Measurements from ENCODE around the gene DNAH12. TPM values are rescaled to one million over a fixed set of nuclear protein-coding genes. Genes with fewer than 3 reads are reported as not detected.
"Not testable (repeated sequence)": the region's sequence is repeated elsewhere in the genome, so short reads cannot be mapped to it uniquely, and the experiment has no call there.

DNAH12 gene
- polyA plus RNA-seq, 1 of the 3 experiments (the other 2 are of a cell fraction) = 0.03 TPM

GRCh38 chr3:57382933-57383332 is 161.2 kb downstream of the DNAH12 start:
- Histone ChIP-seq H3F3A (replicated peaks; ENCODE audit: insufficient read depth) (no peaks in the 10 kb centered on the region), H3K27ac (ENCODE audit: low read depth in 2 of 2, low read length in 1 of 2) (no peak overlapping the region), H3K9me3 (no peaks in the 10 kb centered on the region), H2AFZ (ENCODE audit: low read depth) (no peak overlapping the region), H4K20me1 (ENCODE audit: insufficient read depth) (no peaks in the 10 kb centered on the region), H3K27me3 (ENCODE audit: insufficient read depth) (no peaks in the 10 kb centered on the region), H3K36me3 (replicated peaks in 1 of 2; ENCODE audit: control insufficient read depth in 1 of 2, insufficient read depth in 2 of 2, low read length in 1 of 2) (no peaks in the 10 kb centered on the region), H3K4me3 (ENCODE audit: low read depth in 2 of 2, low read length in 1 of 2) (no peak overlapping the region), H3K4me1 (ENCODE audit: control insufficient read depth in 1 of 2, insufficient read depth in 2 of 2, low read depth in 1 of 2, low read length in 1 of 2) (no peaks in the 10 kb centered on the region), H3K9ac (no peak overlapping the region), H3K79me2 (ENCODE audit: insufficient read depth) (no peaks in the 10 kb centered on the region), H3K4me2 (no peak overlapping the region), H3K9me2 (no peaks in the 10 kb centered on the region)
- ChIA-PET CTCF (no interaction called here), POLR2A (no interaction called here)
- no peak for DNase-seq
- no peak for TF ChIP-seq NFIC (IDR thresholded peaks at IDR 0.05; ENCODE audit: borderline replicate concordance)
- TF ChIP-seq NRF1 (IDR thresholded peaks at IDR 0.05; ENCODE audit: low read depth, low read length) = no peak
- no peak for TF ChIP-seq FOXM1 (IDR thresholded peaks at IDR 0.05; ENCODE audit: low read depth)
- TF ChIP-seq IRF3 (IDR thresholded peaks at IDR 0.05; ENCODE audit: low read depth, low read length) = no peak
- TF ChIP-seq CTCF (IDR thresholded peaks at IDR 0.05) = no peak
- no peak for TF ChIP-seq SIN3A (IDR thresholded peaks at IDR 0.05; ENCODE audit: borderline replicate concordance, low read depth, low read length)
- TF ChIP-seq FOSL2 (IDR thresholded peaks at IDR 0.05; ENCODE audit: borderline replicate concordance, low read depth) = no peak
- no peak for TF ChIP-seq RFX5 (IDR thresholded peaks at IDR 0.05; ENCODE audit: low read length)
- no peak for TF ChIP-seq TCF12 (IDR thresholded peaks at IDR 0.05)
- no peak for TF ChIP-seq MEF2A (IDR thresholded peaks at IDR 0.05; ENCODE audit: borderline replicate concordance, low read depth)
- TF ChIP-seq RAD21 (IDR thresholded peaks at IDR 0.05; ENCODE audit: low read length) = no peak
- TF ChIP-seq ELF1 (IDR thresholded peaks at IDR 0.05) = no peak
- TF ChIP-seq MAX (IDR thresholded peaks at IDR 0.05; ENCODE audit: low read depth) = no peak
- no peak for TF ChIP-seq USF2 (IDR thresholded peaks at IDR 0.05; ENCODE audit: borderline replicate concordance, low read depth, low read length)
- no peak for TF ChIP-seq GATA2 (CRISPR knock-in tag; IDR thresholded peaks at IDR 0.05)
- WGBS (ENCODE audit: low lambda C conversion rate) = 64% methylated on average over 2 of the region's 2 CpGs

GRCh38 chr3:57370341-57370740 is 173.8 kb downstream of the DNAH12 start:
- Histone ChIP-seq H3K4me3 (ENCODE audit: low read depth in 2 of 2, low read length in 1 of 2) (no peak overlapping the region), H2AFZ (ENCODE audit: low read depth) (no peak overlapping the region), H3K27me3 (ENCODE audit: insufficient read depth) (no peaks in the 10 kb centered on the region; the same call in 1 of the 2 replicates), H3K4me2 (no peak overlapping the region), H3K4me1 (ENCODE audit: control insufficient read depth in 1 of 2, insufficient read depth in 2 of 2, low read depth in 1 of 2, low read length in 1 of 2) (no peaks in the 10 kb centered on the region), H4K20me1 (ENCODE audit: insufficient read depth) (no peaks in the 10 kb centered on the region), H3K79me2 (ENCODE audit: insufficient read depth) (no peaks in the 10 kb centered on the region), H3K9ac (no peak overlapping the region), H3K9me3 (peaks cover 3% of the 10 kb centered on the region), H3K9me2 (no peaks in the 10 kb centered on the region; the same call in 1 of the 2 replicates), H3F3A (replicated peaks; ENCODE audit: insufficient read depth) (no peaks in the 10 kb centered on the region), H3K36me3 (replicated peaks in 1 of 2; ENCODE audit: control insufficient read depth in 1 of 2, insufficient read depth in 2 of 2, low read length in 1 of 2) (no peaks in the 10 kb centered on the region), H3K27ac (ENCODE audit: low read depth in 2 of 2, low read length in 1 of 2) (no peak overlapping the region)
- 14% methylated on average over 1 of the region's 1 CpG for WGBS (ENCODE audit: low lambda C conversion rate)
- CTCF ChIA-PET = interaction anchor here (1.5 kb wide), 1 partner anchor 188 kb away, joined by 3 read pairs; no protein-coding TSS in a partner anchor
- POLR2A ChIA-PET = no interaction called here
- no peak for DNase-seq
- TF ChIP-seq FOSL2 (IDR thresholded peaks at IDR 0.05; ENCODE audit: borderline replicate concordance, low read depth) (no peak), FOXM1 (IDR thresholded peaks at IDR 0.05; ENCODE audit: low read depth) (no peak), MEF2A (IDR thresholded peaks at IDR 0.05; ENCODE audit: borderline replicate concordance, low read depth) (no peak)

GRCh38 chr3:57365089-57365488 is 179.1 kb downstream of the DNAH12 start:
- H3K9me3 ChIP-seq; H4K20me1 ChIP-seq (ENCODE audit: insufficient read depth); H3K27me3 ChIP-seq (ENCODE audit: insufficient read depth); H2AFZ ChIP-seq (ENCODE audit: low read depth); H3K79me2 ChIP-seq (ENCODE audit: insufficient read depth); H3K4me1 ChIP-seq (ENCODE audit: control insufficient read depth in 1 of 2, insufficient read depth in 2 of 2, low read depth in 1 of 2, low read length in 1 of 2); H3K9ac ChIP-seq; H3F3A ChIP-seq (replicated peaks; ENCODE audit: insufficient read depth); H3K4me2 ChIP-seq; H3K36me3 ChIP-seq (replicated peaks in 1 of 2; ENCODE audit: control insufficient read depth in 1 of 2, insufficient read depth in 2 of 2, low read length in 1 of 2); H3K27ac ChIP-seq (ENCODE audit: low read depth in 2 of 2, low read length in 1 of 2); H3K4me3 ChIP-seq (ENCODE audit: low read depth in 2 of 2, low read length in 1 of 2); H3K9me2 ChIP-seq; DNase-seq; POLR2A ChIA-PET: not testable (repeated sequence)
- 36% methylated on average over 2 of the region's 2 CpGs for WGBS (ENCODE audit: low lambda C conversion rate)
- CTCF ChIA-PET = interaction anchor here (1.2 kb wide), 1 partner anchor 32 kb away, joined by 3 read pairs; no protein-coding TSS in a partner anchor

GRCh38 chr3:57356275-57356674 is 187.9 kb downstream of the DNAH12 start:
- 77% methylated on average over 1 of the region's 1 CpG for WGBS (ENCODE audit: low lambda C conversion rate)
- H3K27me3 ChIP-seq (ENCODE audit: insufficient read depth); H3K79me2 ChIP-seq (ENCODE audit: insufficient read depth); H2AFZ ChIP-seq (ENCODE audit: low read depth); H4K20me1 ChIP-seq (ENCODE audit: insufficient read depth); H3F3A ChIP-seq (replicated peaks; ENCODE audit: insufficient read depth); H3K9ac ChIP-seq; H3K4me1 ChIP-seq (ENCODE audit: control insufficient read depth in 1 of 2, insufficient read depth in 2 of 2, low read depth in 1 of 2, low read length in 1 of 2); H3K9me3 ChIP-seq; H3K4me3 ChIP-seq (ENCODE audit: low read depth in 2 of 2, low read length in 1 of 2); H3K9me2 ChIP-seq; H3K36me3 ChIP-seq (replicated peaks in 1 of 2; ENCODE audit: control insufficient read depth in 1 of 2, insufficient read depth in 2 of 2, low read length in 1 of 2); DNase-seq; CTCF ChIA-PET; H3K27ac ChIP-seq (ENCODE audit: low read depth in 2 of 2, low read length in 1 of 2); POLR2A ChIA-PET; H3K4me2 ChIP-seq: not testable (repeated sequence)
